ENCODE data around the gene EXOSC6. TPM values are rescaled to one million over a fixed set of nuclear protein-coding genes. Genes with fewer than 3 reads are reported as not detected.
"Not testable (repeated sequence)": the region's sequence is repeated elsewhere in the genome, so short reads cannot be mapped to it uniquely, and the experiment has no call there.

The EXOSC6 gene
- total and polyA plus RNA-seq, 8 donors = 14.0 to 29.0 (median 17.4) TPM

DNA sequence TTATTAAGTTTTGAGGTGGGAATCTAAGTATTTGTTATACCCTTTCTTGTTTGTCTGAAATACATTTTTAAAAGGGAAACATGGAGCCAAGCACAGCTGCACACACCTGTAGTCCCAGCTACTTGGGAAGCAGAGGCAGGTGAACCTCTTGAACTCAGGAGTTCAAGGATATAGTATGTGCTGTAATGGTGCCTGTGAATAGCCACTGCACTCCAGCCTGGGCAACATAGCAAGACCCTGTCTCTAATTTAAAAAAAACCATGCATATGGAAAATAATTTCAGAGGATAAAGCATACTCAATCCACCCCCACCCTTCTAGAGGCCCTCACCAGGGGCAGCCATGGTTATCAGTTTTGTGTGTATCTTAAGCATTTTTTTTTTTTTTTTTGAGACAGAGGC lies 43.9 kb upstream of the EXOSC6 start:
- H3K4me3 ChIP-seq = no peak overlapping the region
- TF ChIP-seq, protein P1, sequence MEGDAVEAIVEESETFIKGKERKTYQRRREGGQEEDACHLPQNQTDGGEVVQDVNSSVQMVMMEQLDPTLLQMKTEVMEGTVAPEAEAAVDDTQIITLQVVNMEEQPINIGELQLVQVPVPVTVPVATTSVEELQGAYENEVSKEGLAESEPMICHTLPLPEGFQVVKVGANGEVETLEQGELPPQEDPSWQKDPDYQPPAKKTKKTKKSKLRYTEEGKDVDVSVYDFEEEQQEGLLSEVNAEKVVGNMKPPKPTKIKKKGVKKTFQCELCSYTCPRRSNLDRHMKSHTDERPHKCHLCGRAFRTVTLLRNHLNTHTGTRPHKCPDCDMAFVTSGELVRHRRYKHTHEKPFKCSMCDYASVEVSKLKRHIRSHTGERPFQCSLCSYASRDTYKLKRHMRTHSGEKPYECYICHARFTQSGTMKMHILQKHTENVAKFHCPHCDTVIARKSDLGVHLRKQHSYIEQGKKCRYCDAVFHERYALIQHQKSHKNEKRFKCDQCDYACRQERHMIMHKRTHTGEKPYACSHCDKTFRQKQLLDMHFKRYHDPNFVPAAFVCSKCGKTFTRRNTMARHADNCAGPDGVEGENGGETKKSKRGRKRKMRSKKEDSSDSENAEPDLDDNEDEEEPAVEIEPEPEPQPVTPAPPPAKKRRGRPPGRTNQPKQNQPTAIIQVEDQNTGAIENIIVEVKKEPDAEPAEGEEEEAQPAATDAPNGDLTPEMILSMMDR (IDR thresholded peaks at IDR 0.05) = no peak
- no peaks in the 10 kb centered on the region for H3K36me3 ChIP-seq
- no peak overlapping the region for H3K27ac ChIP-seq
- ATAC-seq (no peak), DNase-seq (no peak)
- H3K4me1 ChIP-seq = peaks cover 6 to 16% of the 10 kb centered on the region in 2 donors
- H3K9me3 ChIP-seq = no peaks in the 10 kb centered on the region
- intact Hi-C loops (cut with DNase I) = no loop called here
- no peaks in the 10 kb centered on the region for H3K27me3 ChIP-seq

GRCh38 chr16:70294385-70295025 lies 42.8 kb upstream of the EXOSC6 start:
- TF ChIP-seq, protein P1 (IDR thresholded peaks at IDR 0.05) = no peak
- H3K36me3 ChIP-seq = no peaks in the 10 kb centered on the region
- no peak for DNase-seq
- no peaks in the 10 kb centered on the region for H3K9me3 ChIP-seq
- H3K27me3 ChIP-seq = no peaks in the 10 kb centered on the region
- intact Hi-C loops (cut with DNase I) = no loop called here
- no peak overlapping the region for H3K27ac ChIP-seq
- H3K4me1 ChIP-seq = peaks cover 6% of the 10 kb centered on the region in 2 donors
- no peak overlapping the region for H3K4me3 ChIP-seq
- ATAC-seq = no peak

- DNase-seq; H3K36me3 ChIP-seq; H3K27me3 ChIP-seq; H3K27ac ChIP-seq; intact Hi-C loops (cut with DNase I); ATAC-seq; H3K4me3 ChIP-seq; H3K9me3 ChIP-seq: not testable (repeated sequence)
- H3K4me1 ChIP-seq = peaks cover 0 to 18% of the 10 kb centered on the region in 2 donors
These were observed 40.4 kb upstream of the EXOSC6 start for GRCh38 chr16:70292148-70292547.

GRCh38 chr16:70290949-70291519 lies 39.3 kb upstream of the EXOSC6 start:
- no peak for ATAC-seq
- intact Hi-C loops (cut with DNase I) = no loop called here
- Histone ChIP-seq H3K27me3 (no peaks in the 10 kb centered on the region), H3K36me3 (no peaks in the 10 kb centered on the region), H3K9me3 (no peaks in the 10 kb centered on the region), H3K27ac (no peak overlapping the region), H3K4me1 (peaks cover 0 to 19% of the 10 kb centered on the region in 2 donors), H3K4me3 (no peak overlapping the region)
- TF ChIP-seq, protein P1 (IDR thresholded peaks at IDR 0.05) = no peak
- no peak for DNase-seq

- intact Hi-C loops (cut with DNase I) = no loop called here
- DNase-seq (peak; percentile 96 to 99 (median 98)), ATAC-seq (peak; percentile 98)
- no peaks in the 10 kb centered on the region for H3K27me3 ChIP-seq
- peaks cover 0 to 22% of the 10 kb centered on the region in 2 donors for H3K4me1 ChIP-seq
- peaks cover 0 to 8% of the 10 kb centered on the region in 2 donors for H3K36me3 ChIP-seq
- TF ChIP-seq, protein P1 (IDR thresholded peaks at IDR 0.05) = no peak
- H3K27ac ChIP-seq = peak within 1 kb of the TSS; percentile 91 to 92
- no peaks in the 10 kb centered on the region for H3K9me3 ChIP-seq
- peak within 1 kb of the TSS; percentile 75 to 83 for H3K4me3 ChIP-seq
These were observed 37.7 kb upstream of the EXOSC6 start, which contains the start of gene AARS1 for GRCh38 chr16:70289229-70290094. Gene AARS1, minus strand, starts transcription at chr16:70289506. Its CDS starts 6,743 bp downstream, at chr16:70282763.

- Histone ChIP-seq H3K36me3 (peaks cover 0 to 27% of the 10 kb centered on the region in 2 donors), H3K4me1 (peaks cover 0 to 30% of the 10 kb centered on the region in 2 donors), H3K4me3 (peak overlapping the region in 1 of 2 donors; percentile 75)
- DNase-seq; H3K27me3 ChIP-seq; intact Hi-C loops (cut with DNase I); H3K9me3 ChIP-seq; ATAC-seq; H3K27ac ChIP-seq: not testable (repeated sequence)
These were observed 35.7 kb upstream of the EXOSC6 start for GRCh38 chr16:70287304-70287971.
